CD4-positive, alpha-beta T cell treated with Interleukin-6 for 4 hours (primary cell): ENCODE data around the gene AGAP3.
A peak's percentile ranks its signal among the peaks of the same experiment; 100 is the strongest.
"Not testable (repeated sequence)": the region's sequence is repeated elsewhere in the genome, so short reads cannot be mapped to it uniquely, and the experiment has no call there.

ENCODE experiments used
- DNase-seq: peaks from one replicate; pipeline ENCODE4 v3.0.0-alpha.2; 2020; ENCODE audit warnings: mixed read lengths

Gene AGAP3

GRCh38 chr7:151085691-151086620, at the start of gene AGAP3:
TSS of gene AGAP3 (plus strand) at chr7:151086475. CDS start at chr7:151086742, 267 bp downstream.
- DNase-seq: peak; percentile 73

DNA sequence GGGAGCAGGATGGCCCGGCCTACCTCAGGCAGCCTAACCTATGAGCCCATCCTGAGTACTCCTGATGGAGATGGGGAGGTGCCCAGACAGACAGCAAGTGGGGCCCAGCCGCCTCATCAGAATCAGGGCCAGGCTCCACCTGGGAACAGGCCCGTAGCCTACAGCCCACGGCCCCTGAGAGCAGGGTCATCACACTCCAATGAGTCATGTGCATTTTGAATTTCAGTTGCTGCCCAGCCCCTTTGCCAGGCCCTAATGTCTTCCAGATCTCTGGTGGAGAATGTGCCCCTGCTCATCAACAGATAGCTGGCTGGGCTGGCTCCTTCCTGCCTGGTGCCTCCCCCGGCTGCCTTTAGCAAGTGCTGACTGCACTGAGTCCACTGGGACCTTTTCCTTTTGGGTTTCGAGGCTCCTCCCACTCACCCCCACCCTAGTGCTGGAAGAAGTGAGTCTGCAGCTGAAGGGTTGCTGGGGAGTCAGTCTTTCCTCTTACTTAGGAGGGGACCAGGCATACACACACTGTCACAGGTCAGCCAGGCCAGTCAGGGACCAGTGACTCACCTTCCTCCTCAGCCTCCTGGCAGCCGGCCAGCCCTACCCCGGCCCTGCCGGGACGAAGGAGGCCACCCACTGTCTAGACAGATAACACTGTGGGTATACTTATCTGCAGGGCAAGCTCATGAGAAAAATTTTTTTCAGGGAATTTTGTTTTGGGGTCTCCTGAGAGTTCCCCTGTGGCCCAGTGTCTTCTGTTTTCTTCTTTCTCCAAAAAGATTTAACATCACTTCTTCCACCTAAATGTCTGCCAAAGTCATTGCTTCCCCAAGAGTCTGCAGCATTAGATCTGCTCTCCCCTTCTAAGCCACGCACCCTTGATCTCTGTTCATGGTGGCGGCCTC, 47.1 kb upstream of the AGAP3 start:
- peak; percentile 65 for DNase-seq

DNA sequence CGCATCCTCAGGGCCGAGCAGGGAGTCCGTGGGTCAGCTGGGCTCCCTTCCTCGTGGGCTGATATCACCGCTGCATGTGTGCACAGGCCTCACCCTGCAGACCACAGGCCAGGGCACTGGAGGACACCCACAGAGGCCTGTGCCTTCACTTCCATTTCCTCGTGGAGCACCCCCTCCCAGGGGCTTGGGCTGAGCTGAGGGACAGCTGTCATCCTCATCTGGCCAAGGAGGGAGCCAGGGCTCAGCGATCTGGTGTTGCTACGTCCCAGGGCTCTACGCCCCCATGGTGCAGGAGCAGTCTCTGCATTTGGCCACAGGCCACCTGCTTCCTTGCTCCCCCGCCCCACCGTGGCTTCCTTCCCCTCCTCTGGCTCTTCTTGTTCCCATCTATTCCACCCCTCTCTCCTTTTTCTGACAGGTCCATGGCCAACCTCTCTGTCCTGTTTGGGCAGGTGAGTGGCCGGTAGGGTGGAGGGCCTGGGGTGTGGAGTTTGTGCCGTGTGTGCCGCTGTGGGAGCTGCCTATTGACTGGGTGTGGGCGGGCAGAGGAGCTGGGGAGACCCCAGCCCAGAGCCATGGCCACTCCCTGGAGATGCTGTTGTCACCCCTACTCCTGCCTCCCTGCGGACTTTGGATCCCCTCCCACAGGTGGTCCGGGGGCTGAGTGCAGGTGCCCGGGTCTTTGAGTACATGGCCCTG, 46.3 kb upstream of the AGAP3 start:
- no peak for DNase-seq

DNA sequence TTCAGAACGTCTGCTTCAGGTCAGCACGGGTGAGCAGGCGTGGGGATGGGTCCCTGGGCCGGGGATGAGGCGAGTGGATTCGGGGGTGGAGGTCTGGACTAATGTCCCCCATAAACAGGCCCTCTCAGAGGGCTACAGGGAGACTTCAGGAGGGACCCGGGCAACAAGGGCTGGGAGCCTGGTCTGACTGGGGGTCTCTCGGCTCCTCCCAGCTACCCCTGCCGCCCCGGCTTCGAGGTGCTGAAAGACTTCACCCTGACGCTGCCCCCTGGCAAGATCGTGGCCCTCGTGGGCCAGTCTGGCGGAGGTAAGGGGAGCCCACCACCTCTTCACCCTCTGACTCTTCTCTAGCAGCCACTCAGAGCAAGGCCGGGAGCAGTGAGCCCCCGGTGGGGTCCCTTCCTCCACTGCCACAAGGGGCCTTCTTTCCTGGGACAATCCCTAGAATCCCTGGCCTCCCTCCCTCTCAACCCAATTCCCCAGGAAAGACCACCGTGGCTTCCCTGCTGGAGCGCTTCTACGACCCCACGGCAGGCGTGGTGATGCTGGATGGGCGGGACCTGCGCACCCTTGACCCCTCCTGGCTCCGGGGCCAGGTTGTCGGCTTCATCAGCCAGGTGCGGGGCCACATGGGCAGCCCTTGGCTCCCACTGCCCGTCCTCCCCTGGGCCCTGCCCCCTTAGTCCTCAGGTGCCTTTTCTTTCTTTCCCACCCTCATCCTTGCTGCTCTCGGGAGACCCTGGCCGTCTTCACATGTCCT, 45.5 kb upstream of the AGAP3 start:
- DNase-seq: no peak

DNA sequence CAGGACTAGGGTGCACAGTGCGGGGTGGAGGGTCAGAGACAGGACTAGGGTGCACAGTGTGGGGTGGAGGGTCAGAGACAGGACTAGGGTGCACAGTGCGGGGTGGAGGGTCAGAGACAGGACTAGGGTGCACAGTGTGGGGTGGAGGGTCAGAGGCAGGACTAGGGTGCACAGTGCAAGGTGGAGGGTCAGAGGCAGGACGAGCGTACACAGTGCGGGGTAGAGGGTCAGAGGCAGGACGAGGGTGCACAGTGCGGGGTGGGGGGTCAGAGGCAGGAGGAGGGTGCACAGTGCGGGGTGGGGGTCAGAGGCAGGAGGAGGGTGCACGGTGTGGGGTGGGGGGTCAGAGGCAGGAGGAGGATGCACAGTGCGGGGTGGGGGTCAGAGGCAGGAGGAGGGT, 42.8 kb upstream of the AGAP3 start:
- not testable (repeated sequence) for DNase-seq

DNA sequence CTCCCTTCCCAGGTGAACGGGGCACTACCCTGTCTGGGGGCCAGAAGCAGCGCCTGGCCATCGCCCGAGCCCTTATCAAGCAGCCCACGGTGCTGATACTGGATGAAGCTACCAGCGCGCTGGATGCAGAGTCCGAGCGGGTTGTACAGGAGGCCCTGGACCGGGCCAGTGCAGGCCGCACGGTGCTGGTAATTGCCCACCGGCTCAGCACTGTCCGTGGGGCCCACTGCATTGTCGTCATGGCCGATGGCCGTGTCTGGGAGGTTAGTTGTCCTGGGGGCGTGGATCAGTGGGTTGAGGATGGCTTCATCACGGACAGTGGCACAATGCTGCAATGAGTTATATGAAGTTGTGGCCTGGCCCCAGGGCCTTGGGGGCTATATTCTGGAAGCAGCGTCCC, 42.3 kb upstream of the AGAP3 start:
- no peak for DNase-seq

GRCh38 chr7:151045262-151045661, 41.0 kb upstream of the AGAP3 start:
- no peak for DNase-seq

DNA sequence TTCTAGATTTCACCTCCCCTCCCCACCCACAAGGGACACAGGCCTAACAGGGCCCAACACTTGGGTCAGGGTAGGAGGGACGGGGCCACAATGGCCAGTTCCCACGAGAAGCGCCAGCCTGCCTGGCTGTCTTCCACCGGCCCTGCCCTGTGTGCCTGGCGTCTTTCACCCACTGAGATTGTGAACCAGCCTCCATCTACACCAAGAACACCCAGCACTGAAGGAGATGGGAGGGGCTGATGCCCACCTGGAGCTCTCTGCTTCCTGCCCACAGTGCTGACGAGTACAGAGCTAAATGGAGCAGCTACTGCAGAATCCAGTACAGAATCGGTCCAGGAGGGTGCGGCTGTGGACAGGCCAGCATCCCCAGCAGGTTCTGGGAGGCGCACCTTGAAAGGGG, 40.3 kb upstream of the AGAP3 start:
- no peak for DNase-seq

GRCh38 chr7:151046603-151047573, 39.4 kb upstream of the AGAP3 start:
- no peak for DNase-seq

- DNase-seq: no peak
Observed at GRCh38 chr7:151047976-151048815, 38.1 kb upstream of the AGAP3 start, which contains the start of gene ASIC3. TSS of gene ASIC3 (plus strand) at chr7:151048531. CDS start at chr7:151048886, 355 bp downstream.

GRCh38 chr7:151048911-151049463, 37.3 kb upstream of the AGAP3 start:
- no peak for DNase-seq

DNA sequence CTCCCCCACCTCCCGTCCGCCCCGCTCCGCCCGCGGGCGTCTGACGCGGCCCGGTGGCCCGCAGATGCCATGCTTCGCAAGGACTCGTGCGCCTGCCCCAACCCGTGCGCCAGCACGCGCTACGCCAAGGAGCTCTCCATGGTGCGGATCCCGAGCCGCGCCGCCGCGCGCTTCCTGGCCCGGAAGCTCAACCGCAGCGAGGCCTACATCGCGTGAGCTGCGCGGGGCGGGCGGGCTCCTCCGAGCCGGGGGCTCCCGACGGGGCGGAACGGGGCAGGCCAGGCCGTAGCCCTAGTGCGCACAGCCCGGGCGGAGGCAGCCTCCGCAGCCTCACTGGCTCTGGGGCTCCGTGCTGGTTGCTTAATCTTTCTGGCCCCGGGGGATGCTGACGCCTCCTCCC, 35.2 kb upstream of the AGAP3 start:
- peak; percentile 63 for DNase-seq

- no peak for DNase-seq
Observed at GRCh38 chr7:151053096-151053495, 33.2 kb upstream of the AGAP3 start.

DNA sequence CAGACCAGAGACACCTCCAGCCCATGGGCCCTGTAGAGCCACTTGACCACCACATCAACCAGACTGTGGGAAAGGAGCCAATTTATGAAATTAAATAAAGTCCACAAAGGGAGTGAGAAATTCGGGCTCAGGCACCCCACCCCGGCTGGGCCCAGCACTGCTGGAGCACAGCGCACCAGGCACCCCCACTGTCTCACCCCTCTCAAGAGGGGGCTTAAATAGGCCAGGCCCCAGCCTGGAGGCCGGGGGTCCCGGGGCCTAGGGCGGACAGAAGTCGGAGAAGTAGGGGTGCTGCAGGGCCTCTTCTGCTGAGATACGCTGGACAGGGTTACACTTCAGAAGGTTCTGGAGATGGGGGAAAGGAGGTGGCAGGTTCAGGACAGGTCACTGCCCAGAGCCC, 32.5 kb upstream of the AGAP3 start:
- no peak for DNase-seq

DNA sequence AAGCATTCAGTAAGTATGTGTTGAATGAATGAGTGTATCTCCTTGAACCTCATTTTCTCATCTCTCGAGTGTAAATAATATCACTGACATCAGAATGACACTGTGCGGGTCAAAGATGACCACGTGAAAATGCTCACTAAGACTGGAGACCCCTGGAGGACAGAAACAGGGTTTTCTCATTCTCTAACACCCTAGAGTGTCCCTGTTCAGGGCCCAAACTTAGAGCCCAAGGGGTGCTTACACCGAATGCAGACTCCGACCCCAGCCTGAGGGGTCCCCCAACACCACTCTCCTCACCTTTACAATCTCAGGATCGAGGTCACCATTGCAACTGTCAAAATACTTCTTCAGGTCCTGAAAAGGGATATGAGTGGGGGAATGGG, 30.0 kb upstream of the AGAP3 start:
- DNase-seq: no peak

- no peak for DNase-seq
Observed at GRCh38 chr7:151056666-151057505, 29.4 kb upstream of the AGAP3 start.

GRCh38 chr7:151057506-151057988, 28.7 kb upstream of the AGAP3 start, which contains the start of gene CDK5:
TSS of gene CDK5 (minus strand) at chr7:151057897. CDS start at chr7:151057848, 49 bp downstream.
- no peak for DNase-seq
